HCT116 (cell line): ENCODE data around the gene RNF138.

Source experiments
- EZH2 ChIP-seq: fragments of 200-600 bp; sonication (generic); IDR thresholded peaks from 2 replicates; pipeline ENCODE4 v1.6.1; 2017; ENCODE audit warnings: antibody characterized with exemption, mixed run types
- EZH2phosphoT487 ChIP-seq: fragments of 200-600 bp; IDR thresholded peaks from 2 replicates; pipeline ENCODE4 v1.6.1; 2018; ENCODE audit warnings: antibody characterized with exemption, borderline replicate concordance
- POLR2A ChIP-seq: IDR thresholded peaks from 2 replicates; pipeline ENCODE4 v1.7.0; 2011; ENCODE audit warnings: borderline replicate concordance; ENCODE audit not compliant: insufficient read depth, insufficient read length; ENCODE audit errors: extremely low read depth
- POLR2AphosphoS5 ChIP-seq: IDR thresholded peaks from 2 replicates; pipeline ENCODE4 v1.6.1; 2011; ENCODE audit warnings: mild to moderate bottlenecking, low read depth, low read length, moderate library complexity
- ZFX ChIP-seq: fragments of 450-650 bp; IDR thresholded peaks from 2 replicates; pipeline ENCODE4 v1.6.1; 2017
- ZNF274 ChIP-seq: fragments of 200-500 bp; sonication (Bioruptor generic); IDR thresholded peaks from 2 replicates; pipeline ENCODE4 v1.6.1; 2014; ENCODE audit warnings: mild to moderate bottlenecking, low read depth, low read length, inconsistent platforms
- TF ChIP-seq, protein P1 (sequence below), 3 experiments: fragments of 200-600 bp in 1 of 3; sonication (generic) in 1 of 3; IDR thresholded peaks in 2 of 3; conservative IDR thresholded peaks in 1 of 3; 2 replicates each; pipeline ENCODE4 v1.5.1; 2012 to 2017; ENCODE audit warnings: low read depth in 2 of 3, low read length in 2 of 3, antibody characterized with exemption in 1 of 3, borderline replicate concordance in 1 of 3, control low read depth in 1 of 3, mild to moderate bottlenecking in 1 of 3, mixed read lengths in 1 of 3, mixed run types in 1 of 3, moderate library complexity in 1 of 3; ENCODE audit not compliant: insufficient read depth in 1 of 3
- TF ChIP-seq, protein P2 (sequence below): IDR thresholded peaks from 2 replicates; pipeline ENCODE4 v1.6.1; 2012
- TF ChIP-seq, protein P3 (sequence below): IDR thresholded peaks from 2 replicates; pipeline ENCODE4 v1.6.1; 2012; ENCODE audit warnings: low read depth

DNA sequence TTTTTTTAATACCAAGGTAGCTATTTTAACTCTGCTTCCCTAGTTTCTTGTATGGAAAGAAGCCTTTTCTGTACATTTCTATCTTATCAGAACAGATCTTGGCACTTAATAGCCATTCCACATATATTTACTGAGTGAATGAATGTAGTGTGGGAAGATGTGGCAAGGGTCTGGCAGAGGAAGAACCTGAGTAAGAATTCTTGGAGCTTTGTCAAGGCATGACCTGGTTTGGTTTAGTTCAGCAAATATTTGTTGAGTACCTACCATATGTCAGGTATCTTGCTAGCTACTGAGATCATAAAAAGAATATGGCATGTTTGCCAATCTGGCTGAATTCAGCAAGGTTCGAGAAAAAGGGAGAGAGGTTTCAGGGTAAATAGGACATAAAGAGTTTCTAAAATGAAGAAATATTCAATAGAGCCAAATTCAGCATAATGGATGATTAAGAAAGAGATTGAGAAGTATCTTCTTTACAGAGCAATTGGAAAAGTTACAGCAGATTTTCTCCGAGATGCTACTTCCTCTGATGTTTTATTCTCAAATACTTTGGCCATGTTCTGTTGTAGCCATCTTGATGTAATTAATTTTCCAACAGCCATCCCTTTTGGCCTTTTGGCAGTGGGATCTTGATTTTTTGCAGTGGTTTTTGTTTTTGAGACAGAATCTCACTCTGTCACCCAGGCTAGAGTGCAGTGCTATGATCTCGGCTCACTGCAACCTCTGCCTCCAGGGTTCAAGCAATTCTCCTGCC lies 76.5 kb downstream of the RNF138 start:
- TF ChIP-seq ZFX (no peak), EZH2 (no peak), EZH2phosphoT487 (no peak), POLR2AphosphoS5 (no peak), ZNF274 (no peak), POLR2A (no peak)
- TF ChIP-seq, protein P1, sequence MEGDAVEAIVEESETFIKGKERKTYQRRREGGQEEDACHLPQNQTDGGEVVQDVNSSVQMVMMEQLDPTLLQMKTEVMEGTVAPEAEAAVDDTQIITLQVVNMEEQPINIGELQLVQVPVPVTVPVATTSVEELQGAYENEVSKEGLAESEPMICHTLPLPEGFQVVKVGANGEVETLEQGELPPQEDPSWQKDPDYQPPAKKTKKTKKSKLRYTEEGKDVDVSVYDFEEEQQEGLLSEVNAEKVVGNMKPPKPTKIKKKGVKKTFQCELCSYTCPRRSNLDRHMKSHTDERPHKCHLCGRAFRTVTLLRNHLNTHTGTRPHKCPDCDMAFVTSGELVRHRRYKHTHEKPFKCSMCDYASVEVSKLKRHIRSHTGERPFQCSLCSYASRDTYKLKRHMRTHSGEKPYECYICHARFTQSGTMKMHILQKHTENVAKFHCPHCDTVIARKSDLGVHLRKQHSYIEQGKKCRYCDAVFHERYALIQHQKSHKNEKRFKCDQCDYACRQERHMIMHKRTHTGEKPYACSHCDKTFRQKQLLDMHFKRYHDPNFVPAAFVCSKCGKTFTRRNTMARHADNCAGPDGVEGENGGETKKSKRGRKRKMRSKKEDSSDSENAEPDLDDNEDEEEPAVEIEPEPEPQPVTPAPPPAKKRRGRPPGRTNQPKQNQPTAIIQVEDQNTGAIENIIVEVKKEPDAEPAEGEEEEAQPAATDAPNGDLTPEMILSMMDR (IDR thresholded peaks at IDR 0.05 in 2 of 3, conservative IDR thresholded peaks at IDR 0.05 in 1 of 3; ENCODE audit: borderline replicate concordance in 1 of 3, insufficient read depth in 1 of 3, low read depth in 2 of 3, low read length in 2 of 3) = no peak
- TF ChIP-seq, protein P2, sequence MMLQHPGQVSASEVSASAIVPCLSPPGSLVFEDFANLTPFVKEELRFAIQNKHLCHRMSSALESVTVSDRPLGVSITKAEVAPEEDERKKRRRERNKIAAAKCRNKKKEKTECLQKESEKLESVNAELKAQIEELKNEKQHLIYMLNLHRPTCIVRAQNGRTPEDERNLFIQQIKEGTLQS = no peak
- TF ChIP-seq, protein P3, sequence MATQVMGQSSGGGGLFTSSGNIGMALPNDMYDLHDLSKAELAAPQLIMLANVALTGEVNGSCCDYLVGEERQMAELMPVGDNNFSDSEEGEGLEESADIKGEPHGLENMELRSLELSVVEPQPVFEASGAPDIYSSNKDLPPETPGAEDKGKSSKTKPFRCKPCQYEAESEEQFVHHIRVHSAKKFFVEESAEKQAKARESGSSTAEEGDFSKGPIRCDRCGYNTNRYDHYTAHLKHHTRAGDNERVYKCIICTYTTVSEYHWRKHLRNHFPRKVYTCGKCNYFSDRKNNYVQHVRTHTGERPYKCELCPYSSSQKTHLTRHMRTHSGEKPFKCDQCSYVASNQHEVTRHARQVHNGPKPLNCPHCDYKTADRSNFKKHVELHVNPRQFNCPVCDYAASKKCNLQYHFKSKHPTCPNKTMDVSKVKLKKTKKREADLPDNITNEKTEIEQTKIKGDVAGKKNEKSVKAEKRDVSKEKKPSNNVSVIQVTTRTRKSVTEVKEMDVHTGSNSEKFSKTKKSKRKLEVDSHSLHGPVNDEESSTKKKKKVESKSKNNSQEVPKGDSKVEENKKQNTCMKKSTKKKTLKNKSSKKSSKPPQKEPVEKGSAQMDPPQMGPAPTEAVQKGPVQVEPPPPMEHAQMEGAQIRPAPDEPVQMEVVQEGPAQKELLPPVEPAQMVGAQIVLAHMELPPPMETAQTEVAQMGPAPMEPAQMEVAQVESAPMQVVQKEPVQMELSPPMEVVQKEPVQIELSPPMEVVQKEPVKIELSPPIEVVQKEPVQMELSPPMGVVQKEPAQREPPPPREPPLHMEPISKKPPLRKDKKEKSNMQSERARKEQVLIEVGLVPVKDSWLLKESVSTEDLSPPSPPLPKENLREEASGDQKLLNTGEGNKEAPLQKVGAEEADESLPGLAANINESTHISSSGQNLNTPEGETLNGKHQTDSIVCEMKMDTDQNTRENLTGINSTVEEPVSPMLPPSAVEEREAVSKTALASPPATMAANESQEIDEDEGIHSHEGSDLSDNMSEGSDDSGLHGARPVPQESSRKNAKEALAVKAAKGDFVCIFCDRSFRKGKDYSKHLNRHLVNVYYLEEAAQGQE = no peak
